ENCODE measurements around the gene C1orf232. TPM values are rescaled to one million over a fixed set of nuclear protein-coding genes. Genes with fewer than 3 reads are reported as not detected.

The C1orf232 gene
- total and polyA plus RNA-seq, 2 of the 13 experiments (the other 11 are each of a cell fraction or from before 2014, with no cell fraction given) = not detected

GRCh38 chr1:26125382-26125781 lies 43.4 kb downstream of the C1orf232 start:
- Histone ChIP-seq H3K36me3 (replicated peaks in 1 of 2; ENCODE audit: control insufficient read depth in 1 of 2, insufficient read depth in 2 of 2, low read length in 2 of 2) (peaks cover 0 to 2% of the 10 kb centered on the region in 2 experiments; a peak in 4 of 5 replicates), H3K79me2 (ENCODE audit: insufficient read depth, low read length) (no peaks in the 10 kb centered on the region), H3K4me1 (ENCODE audit: insufficient read depth, low read length) (peaks cover 9% of the 10 kb centered on the region; the same call in 1 of the 2 replicates), H4K20me1 (ENCODE audit: insufficient read depth, low read length) (no peaks in the 10 kb centered on the region), H3K9ac (ENCODE audit: insufficient read depth, low read depth, low read length) (no peak overlapping the region), H3K4me3 (replicated peaks in 1 of 3; ENCODE audit: insufficient read depth in 1 of 3, low read depth in 2 of 3, low read length in 3 of 3) (no peak overlapping the region), H2AFZ (ENCODE audit: low read length) (no peak overlapping the region), H3K27ac (ENCODE audit: extremely low read length, insufficient read depth, low read length) (no peak overlapping the region), H3K9me3 (ENCODE audit: low read length) (no peaks in the 10 kb centered on the region), H3K27me3 (ENCODE audit: control insufficient read depth in 1 of 2, insufficient read depth in 2 of 2, low read length in 2 of 2) (no peaks in the 10 kb centered on the region; a peak in 1 of 5 replicates), H3K4me2 (ENCODE audit: low read depth, low read length) (no peak overlapping the region)
- no peak for TF ChIP-seq ZNF414 (CRISPR knock-in tag; IDR thresholded peaks at IDR 0.05)
- TF ChIP-seq ZBTB8A (CRISPR knock-in tag; IDR thresholded peaks at IDR 0.05; ENCODE audit: borderline replicate concordance, low read depth) = no peak
- no peak for TF ChIP-seq PRDM15 (CRISPR knock-in tag; IDR thresholded peaks at IDR 0.05)
- ATAC-seq (no peak), FAIRE-seq (no peak), DNase-seq (ENCODE audit: low spot score) (no peak)
- POLR2A ChIA-PET = no interaction called here
- intact Hi-C loops (cut with micrococcal nuclease; ENCODE audit: unreplicated experiment) (no loop called here), in situ Hi-C loops (cut with HindIII; ENCODE audit: extremely low pct_ligation_motif_present, low pct_unique_long_range_greater_than_20kb) (no loop called here)
- CTCF ChIA-PET (ENCODE audit: low intra/inter-chr PET ratio, low total read pairs) = no interaction called here
- BruUV-seq (replicated peaks) = no TSS peak

All from HepG2 (cell line).